Nephron (organoid): Measurements from ENCODE around the gene SLIT1.

Experiments
- H3K27ac Mint-ChIP-seq, 3 experiments: 2 replicates each; pipeline ENCODE4 v1.8.0; 2020; ENCODE audit warnings: mixed read lengths in 3 of 3, mild to moderate bottlenecking in 2 of 3, moderate library complexity in 1 of 3
- H3K27me3 Mint-ChIP-seq: 2 replicates; pipeline ENCODE4 v1.8.0; 2021; ENCODE audit warnings: low read depth, mild to moderate bottlenecking, moderate library complexity, mixed read lengths
- H3K36me3 Mint-ChIP-seq: 2 replicates; pipeline ENCODE4 v1.8.0; 2020; ENCODE audit warnings: low read depth, mixed read lengths
- H3K4me1 Mint-ChIP-seq: 2 replicates; pipeline ENCODE4 v1.8.0; 2020; ENCODE audit warnings: mixed read lengths
- H3K4me3 Mint-ChIP-seq, 3 experiments: 2 replicates each; pipeline ENCODE4 v1.8.0; 2020; ENCODE audit warnings: mild to moderate bottlenecking in 3 of 3, mixed read lengths in 3 of 3, moderate library complexity in 2 of 3
- H3K9me3 Mint-ChIP-seq: 2 replicates; pipeline ENCODE4 v1.8.0; 2020; ENCODE audit warnings: mixed read lengths
- CTCF ChIP-seq, 3 experiments: fragments of 200-600 bp; sonication (generic); IDR thresholded peaks; one replicate each; pipeline ENCODE4 v1.5.0; 2021; ENCODE audit warnings: antibody characterized with exemption in 3 of 3; ENCODE audit not compliant: unreplicated experiment in 3 of 3

SLIT1 gene

DNA sequence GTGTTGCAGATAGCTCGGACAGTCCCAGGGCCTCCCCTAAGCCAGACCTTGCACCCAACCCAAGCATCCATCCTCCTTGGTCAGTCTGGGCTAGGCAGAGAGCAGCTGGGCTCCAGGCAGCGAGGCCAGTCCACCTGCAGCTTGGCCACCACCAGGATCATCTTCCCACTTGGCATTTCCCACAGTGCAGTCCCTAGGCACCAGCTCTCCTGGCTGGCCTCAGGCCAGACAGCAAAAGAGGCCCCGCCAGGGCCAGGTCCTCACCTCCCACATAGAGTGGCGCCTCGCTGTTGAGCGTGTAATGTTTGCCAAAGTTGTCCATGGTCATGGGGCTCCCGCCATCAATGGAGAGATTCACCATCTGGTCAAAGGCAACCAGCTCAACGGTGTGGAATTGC lies 182.0 kb downstream of the SLIT1 start:
- Mint-ChIP-seq H3K4me3 (no peak overlapping the region), H3K4me1 (no peaks in the 10 kb centered on the region), H3K27ac (no peak overlapping the region), H3K27me3 (peaks cover 5% of the 10 kb centered on the region), H3K9me3 (peaks cover 18% of the 10 kb centered on the region), H3K36me3 (peaks cover 11% of the 10 kb centered on the region)
- no peak for TF ChIP-seq CTCF (IDR thresholded peaks at IDR 0.05; ENCODE audit: unreplicated experiment in 3 of 3)

GRCh38 chr10:97003151-97003803 lies 182.5 kb downstream of the SLIT1 start:
- TF ChIP-seq CTCF (IDR thresholded peaks at IDR 0.05; ENCODE audit: unreplicated experiment in 3 of 3): no peak

GRCh38 chr10:97002670-97003069 lies 183.1 kb downstream of the SLIT1 start:
- no peak overlapping the region for H3K4me3 Mint-ChIP-seq

More at GRCh38 chr10:97003151-97003803, 182.5 kb downstream of the SLIT1 start:
- Mint-ChIP-seq H3K4me3 (no peak overlapping the region), H3K27ac (no peak overlapping the region), H3K36me3 (peaks cover 11% of the 10 kb centered on the region), H3K4me1 (no peaks in the 10 kb centered on the region), H3K27me3 (peaks cover 5% of the 10 kb centered on the region), H3K9me3 (peaks cover 18% of the 10 kb centered on the region)

GRCh38 chr10:97001183-97001991 lies 184.4 kb downstream of the SLIT1 start:
- no peaks in the 10 kb centered on the region for H3K36me3 Mint-ChIP-seq
- no peak overlapping the region for H3K27ac Mint-ChIP-seq
- TF ChIP-seq CTCF (IDR thresholded peaks at IDR 0.05; ENCODE audit: unreplicated experiment in 3 of 3): no peak
- peaks cover 3% of the 10 kb centered on the region for H3K9me3 Mint-ChIP-seq
- H3K4me1 Mint-ChIP-seq: no peaks in the 10 kb centered on the region
- H3K4me3 Mint-ChIP-seq: no peak overlapping the region
- H3K27me3 Mint-ChIP-seq: peaks cover 5% of the 10 kb centered on the region

More at GRCh38 chr10:97002670-97003069, 183.1 kb downstream of the SLIT1 start:
- Mint-ChIP-seq H3K27ac (no peak overlapping the region), H3K4me1 (no peaks in the 10 kb centered on the region), H3K9me3 (peaks cover 15% of the 10 kb centered on the region), H3K27me3 (peaks cover 5% of the 10 kb centered on the region), H3K36me3 (peaks cover 11% of the 10 kb centered on the region)
- TF ChIP-seq CTCF (IDR thresholded peaks at IDR 0.05; ENCODE audit: unreplicated experiment in 3 of 3): no peak

DNA sequence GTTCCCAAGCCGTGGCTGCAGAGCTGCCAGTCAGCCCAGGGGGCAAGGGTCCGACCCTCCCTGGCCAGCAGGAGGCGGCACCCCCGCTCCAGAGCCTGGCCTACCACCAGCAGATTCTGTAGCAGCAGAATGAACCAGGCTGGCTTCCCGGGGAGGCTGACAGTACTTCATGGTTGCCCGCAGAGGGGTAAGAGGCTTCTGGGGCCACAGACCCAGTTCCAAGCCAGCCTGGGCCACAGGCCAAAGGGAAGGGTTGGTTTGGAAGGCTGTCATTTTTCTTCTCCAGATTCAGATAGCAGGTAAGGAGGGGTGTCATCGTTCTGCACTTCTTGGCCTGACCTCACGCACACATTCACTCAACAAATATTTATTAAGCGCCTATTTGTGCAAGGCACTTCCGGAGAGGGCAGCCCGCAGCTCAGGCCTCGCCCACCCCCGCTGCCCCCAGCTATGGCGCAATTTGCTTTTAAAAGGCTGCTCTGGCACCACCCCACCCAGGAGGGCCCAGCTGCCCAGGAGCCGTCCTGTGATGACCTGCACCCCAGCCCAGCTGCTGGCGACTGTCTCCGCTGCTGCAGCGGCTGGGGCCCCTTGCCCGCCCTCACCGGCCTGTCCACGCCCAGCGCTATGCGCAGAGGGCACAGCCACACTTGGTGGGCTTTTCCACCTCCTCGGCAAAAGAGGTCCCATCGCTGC lies 185.1 kb downstream of the SLIT1 start:
- Mint-ChIP-seq H3K36me3 (no peaks in the 10 kb centered on the region), H3K4me1 (peaks cover 4% of the 10 kb centered on the region), H3K27ac (no peak overlapping the region), H3K9me3 (peaks cover 3% of the 10 kb centered on the region), H3K4me3 (no peak overlapping the region), H3K27me3 (peaks cover 5% of the 10 kb centered on the region)
- TF ChIP-seq CTCF (IDR thresholded peaks at IDR 0.05; ENCODE audit: unreplicated experiment in 3 of 3): no peak
